Type B pancreatic cell (in vitro differentiated cells): Measurements from ENCODE around the gene RAP1A. TPM values are rescaled to one million over a fixed set of nuclear protein-coding genes. Genes with fewer than 3 reads are reported as not detected.
A peak's percentile ranks its signal among the peaks of the same experiment; 100 is the strongest.
"Not testable (repeated sequence)": the region's sequence is repeated elsewhere in the genome, so short reads cannot be mapped to it uniquely, and the experiment has no call there.

Experiments used
- DNase-seq: peaks from one replicate; pipeline ENCODE4 v3.0.0; 2021; ENCODE audit warnings: mixed read lengths; ENCODE audit not compliant: unreplicated experiment; ENCODE audit errors: extremely low spot score
- H3K27ac Mint-ChIP-seq: 2 replicates; pipeline ENCODE4 v1.8.0; 2021; ENCODE audit warnings: mild to moderate bottlenecking, mixed read lengths
- H3K27me3 Mint-ChIP-seq: 2 replicates; pipeline ENCODE4 v1.8.0; 2021; ENCODE audit warnings: mixed read lengths
- H3K36me3 Mint-ChIP-seq: 2 replicates; pipeline ENCODE4 v1.8.0; 2021; ENCODE audit warnings: mixed read lengths
- H3K4me1 Mint-ChIP-seq: one replicate; pipeline ENCODE4 v1.8.0; 2021; ENCODE audit warnings: mixed read lengths; ENCODE audit not compliant: unreplicated experiment
- H3K4me3 Mint-ChIP-seq: 2 replicates; pipeline ENCODE4 v1.8.0; 2021; ENCODE audit warnings: mild to moderate bottlenecking, mixed read lengths
- H3K9me3 Mint-ChIP-seq: 2 replicates; pipeline ENCODE4 v1.8.0; 2021; ENCODE audit warnings: mixed read lengths
- CTCF ChIP-seq: fragments of 200-600 bp; sonication (generic); conservative IDR thresholded peaks from 2 replicates; pipeline ENCODE4 v1.5.0; 2021; ENCODE audit warnings: antibody characterized with exemption, mild to moderate bottlenecking
- total RNA-seq: library from RNA; stranded (reverse); gene quantifications from 2 replicates; pipeline ENCODE4 v1.2.1, GENCODE V29; 2021; ENCODE audit warnings: low replicate concordance

RAP1A gene
- total RNA-seq, 1 donor from 2014 or later, result 42.3 TPM

GRCh38 chr1:111739194-111739924 is 119.8 kb downstream of the RAP1A start, which contains the start of gene INKA2:
Gene INKA2 (minus strand): TSS chr1:111739395. CDS start chr1:111739242, 153 bp downstream.
- Mint-ChIP-seq H3K36me3 (no peaks in the 10 kb centered on the region), H3K27me3 (peaks cover 35% of the 10 kb centered on the region), H3K4me3 (peak within 1 kb of the TSS; percentile 96), H3K27ac (peak within 1 kb of the TSS; percentile 90), H3K4me1 (peaks cover 18% of the 10 kb centered on the region), H3K9me3 (no peaks in the 10 kb centered on the region)
- DNase-seq, result peak; percentile 87
- TF ChIP-seq CTCF, result no peak

GRCh38 chr1:111739925-111740765 is 120.6 kb downstream of the RAP1A start:
- TF ChIP-seq CTCF, result no peak
- Mint-ChIP-seq H3K9me3 (no peaks in the 10 kb centered on the region), H3K4me1 (peaks cover 18% of the 10 kb centered on the region), H3K27me3 (peaks cover 39% of the 10 kb centered on the region), H3K4me3 (peak overlapping the region; percentile 96), H3K36me3 (no peaks in the 10 kb centered on the region), H3K27ac (peak overlapping the region; percentile 88)
- peak; percentile 77 for DNase-seq

- H3K4me3 Mint-ChIP-seq, DNase-seq, H3K9me3 Mint-ChIP-seq, H3K36me3 Mint-ChIP-seq, H3K27ac Mint-ChIP-seq: not testable (repeated sequence)
- H3K27me3 Mint-ChIP-seq, result peaks cover 39% of the 10 kb centered on the region
- peaks cover 13% of the 10 kb centered on the region for H3K4me1 Mint-ChIP-seq
Observed at GRCh38 chr1:111742292-111742691, 122.7 kb downstream of the RAP1A start.

GRCh38 chr1:111742938-111743549 is 123.5 kb downstream of the RAP1A start:
- Mint-ChIP-seq H3K4me3 (no peak overlapping the region), H3K27me3 (peaks cover 41% of the 10 kb centered on the region), H3K4me1 (peaks cover 6% of the 10 kb centered on the region), H3K9me3 (no peaks in the 10 kb centered on the region), H3K27ac (no peak overlapping the region), H3K36me3 (no peaks in the 10 kb centered on the region)
- TF ChIP-seq CTCF, result no peak
- no peak for DNase-seq

- Mint-ChIP-seq H3K27ac (no peak overlapping the region), H3K4me3 (no peak overlapping the region), H3K36me3 (no peaks in the 10 kb centered on the region), H3K9me3 (no peaks in the 10 kb centered on the region), H3K27me3 (peaks cover 41% of the 10 kb centered on the region), H3K4me1 (peaks cover 7% of the 10 kb centered on the region)
- no peak for DNase-seq
- no peak for TF ChIP-seq CTCF
Observed at GRCh38 chr1:111743679-111744101, 124.1 kb downstream of the RAP1A start.
